Spleen (tissue), 11 donors: ENCODE data around the gene GANAB. TPM values are rescaled to one million over a fixed set of nuclear protein-coding genes. Genes with fewer than 3 reads are reported as not detected.
"Not testable (repeated sequence)": the region's sequence is repeated elsewhere in the genome, so short reads cannot be mapped to it uniquely, and the experiment has no call there.

Experiments
- DNase-seq: peaks from one replicate; pipeline ENCODE4 v3.0.0-alpha.2; 2020
- H3K27ac ChIP-seq, 8 donors: fragments of 200-600 bp; sonication (generic) in 7 of 8; 1 replicate in 4 of 8; 2 replicates in 4 of 8; pipeline versions ENCODE4 v1.5.0 to v1.8.0; 2016 to 2021; ENCODE audit warnings: inconsistent platforms in 4 of 8, mild to moderate bottlenecking in 4 of 8, moderate library complexity in 1 of 8
- H3K27me3 ChIP-seq, 7 donors: fragments of 200-600 bp; sonication (generic) in 6 of 7; replicated peaks in 1 of 7; 1 replicate in 4 of 7; 2 replicates in 3 of 7; pipeline versions ENCODE4 v1.5.0 to v1.8.0; 2016 to 2021; ENCODE audit warnings: inconsistent platforms in 3 of 7, mild to moderate bottlenecking in 1 of 7
- H3K36me3 ChIP-seq, 6 donors: fragments of 200-600 bp; sonication (generic) in 5 of 6; 1 replicate in 4 of 6; 2 replicates in 2 of 6; pipeline versions ENCODE4 v1.5.0 to v1.8.0; 2016 to 2021; ENCODE audit warnings: inconsistent platforms in 2 of 6
- H3K4me1 ChIP-seq, 6 donors: fragments of 200-600 bp; sonication (generic) in 5 of 6; 1 replicate in 3 of 6; 2 replicates in 3 of 6; pipeline versions ENCODE4 v1.5.0 to v1.8.0; 2016 to 2021; ENCODE audit warnings: inconsistent platforms in 3 of 6
- H3K4me3 ChIP-seq, 8 donors: fragments of 200-600 bp; sonication (generic) in 7 of 8; 1 replicate in 4 of 8; 2 replicates in 4 of 8; pipeline versions ENCODE4 v1.5.0 to v1.8.0; 2016 to 2021; ENCODE audit warnings: inconsistent platforms in 4 of 8, mild to moderate bottlenecking in 4 of 8, moderate library complexity in 2 of 8
- H3K9me3 ChIP-seq, 8 donors: fragments of 200-600 bp; sonication (generic) in 7 of 8; 1 replicate in 4 of 8; 2 replicates in 4 of 8; pipeline versions ENCODE4 v1.5.0 to v1.8.0; 2016 to 2021; ENCODE audit warnings: inconsistent platforms in 4 of 8
- POLR2A ChIP-seq, 3 donors: fragments of 450-650 bp; IDR thresholded peaks; one replicate each; pipeline ENCODE4 v1.5.1; 2017; ENCODE audit warnings: antibody characterized with exemption in 3 of 3, mild to moderate bottlenecking in 1 of 3
- POLR2AphosphoS5 ChIP-seq, 3 donors: sonication (generic); formaldehyde crosslinking; IDR thresholded peaks; one replicate each; pipeline ENCODE4 v1.5.1; 2017; ENCODE audit warnings: antibody characterized with exemption in 3 of 3
- WGBS, 5 donors: extraction: QIAGEN DNeasy Blood & Tissue Kit in 3 of 5; methylation state at CpG; one replicate each; pipeline versions ENCODE4 v1.1.5 to v1.1.7; 2013 to 2018; 5-methylcytosine and 5-hydroxymethylcytosine counted together
- intact Hi-C: fragments of 100-400 bp; cut with DNase I; formaldehyde crosslinking; loops from one replicate; pipeline ENCODE4 v1.15.0; 2023; ENCODE audit warnings: low total_unique reads
- polyA plus RNA-seq, 3 donors: library from polyadenylated mRNA; stranded (reverse); fragments of 200-250 nt; gene quantifications; one replicate each; pipeline ENCODE4 v1.2.1, GENCODE V29; 2013
- total RNA-seq, 7 donors: library from RNA; depleted of rRNA in 3 of 7; stranded (reverse); fragments of >200 nt in 3 of 7; fragmentation: NEBNext Ultra II Directional in 4 of 7; extraction: Animal tissue kit (Norgen Biotek cat#: 25700) in 4 of 7; gene quantifications; one replicate each; pipeline versions ENCODE4 v1.1.0 to v1.2.1, GENCODE V29; 2016 to 2021
- TF ChIP-seq, protein P1 (sequence below), 11 experiments: fragments of 200-600 bp in 7 of 11; fragments of 450-650 bp in 4 of 11; sonication (generic) in 4 of 11; IDR thresholded peaks in 8 of 11; conservative IDR thresholded peaks in 3 of 11; 1 replicate in 7 of 11; 2 replicates in 4 of 11; pipeline versions ENCODE4 v1.4.0 to v1.8.0; 2016 to 2021; ENCODE audit warnings: antibody characterized with exemption in 11 of 11, inconsistent platforms in 4 of 11, mild to moderate bottlenecking in 1 of 11
- donor health status: healthy with polysubstance abuse.
- donor health status: DM: no; HTN: no; CAD: no; lungs with moderate emphysema.
- donor health status: DM: no; HTN: no; CAD: no.
- donor health status: Bipolar disorder and iron deficiency.
- donor health status: healthy.
- donor health status: DM: no; HTN: no; CAD: no.
- donor health status: DM: yes; HTN: yes; CAD: no.

GANAB gene
- total and polyA plus RNA-seq, 10 donors: 49.0 to 245 (median 136) TPM

DNA sequence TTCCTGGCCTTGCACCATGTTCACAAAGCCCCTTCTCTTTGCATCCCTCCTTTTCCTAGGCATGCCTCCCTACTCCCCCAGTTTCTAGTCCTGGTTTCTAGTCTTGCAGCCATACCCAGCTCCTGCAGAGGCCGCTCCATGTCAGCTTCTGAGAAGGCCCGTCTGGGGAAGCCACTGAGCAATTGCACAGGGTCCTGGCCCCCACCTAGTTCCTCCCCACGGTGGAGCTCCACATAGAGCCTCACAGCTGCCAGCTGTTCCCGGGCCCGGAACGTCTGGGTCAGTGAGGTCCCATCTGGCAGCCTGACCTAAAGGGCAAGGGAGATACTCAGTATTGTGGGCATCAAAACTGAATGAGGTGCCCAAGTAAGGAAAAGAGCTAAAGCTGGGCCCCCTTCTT, 30.3 kb upstream of the GANAB start:
- TF ChIP-seq POLR2AphosphoS5 (IDR thresholded peaks at IDR 0.05): no peak
- TF ChIP-seq, protein P1, sequence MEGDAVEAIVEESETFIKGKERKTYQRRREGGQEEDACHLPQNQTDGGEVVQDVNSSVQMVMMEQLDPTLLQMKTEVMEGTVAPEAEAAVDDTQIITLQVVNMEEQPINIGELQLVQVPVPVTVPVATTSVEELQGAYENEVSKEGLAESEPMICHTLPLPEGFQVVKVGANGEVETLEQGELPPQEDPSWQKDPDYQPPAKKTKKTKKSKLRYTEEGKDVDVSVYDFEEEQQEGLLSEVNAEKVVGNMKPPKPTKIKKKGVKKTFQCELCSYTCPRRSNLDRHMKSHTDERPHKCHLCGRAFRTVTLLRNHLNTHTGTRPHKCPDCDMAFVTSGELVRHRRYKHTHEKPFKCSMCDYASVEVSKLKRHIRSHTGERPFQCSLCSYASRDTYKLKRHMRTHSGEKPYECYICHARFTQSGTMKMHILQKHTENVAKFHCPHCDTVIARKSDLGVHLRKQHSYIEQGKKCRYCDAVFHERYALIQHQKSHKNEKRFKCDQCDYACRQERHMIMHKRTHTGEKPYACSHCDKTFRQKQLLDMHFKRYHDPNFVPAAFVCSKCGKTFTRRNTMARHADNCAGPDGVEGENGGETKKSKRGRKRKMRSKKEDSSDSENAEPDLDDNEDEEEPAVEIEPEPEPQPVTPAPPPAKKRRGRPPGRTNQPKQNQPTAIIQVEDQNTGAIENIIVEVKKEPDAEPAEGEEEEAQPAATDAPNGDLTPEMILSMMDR (IDR thresholded peaks at IDR 0.05 in 8 of 11, conservative IDR thresholded peaks at IDR 0.05 in 3 of 11): no peak
- no peak for TF ChIP-seq POLR2A (IDR thresholded peaks at IDR 0.05)
- no peaks in the 10 kb centered on the region for H3K27me3 ChIP-seq
- DNase-seq: no peak
- intact Hi-C loops: loop anchor here (10.0 kb wide), 1 partner anchor 82 kb away; the partner anchor contains the start of gene TUT1
- H3K9me3 ChIP-seq: no peaks in the 10 kb centered on the region
- 54 to 75% (median 73%) methylated on average over 6 of the region's 6 CpGs for WGBS, 5 donors
- H3K4me1 ChIP-seq: peaks cover 30 to 88% (median 57%) of the 10 kb centered on the region in 6 donors
- no peak overlapping the region for H3K4me3 ChIP-seq
- peak overlapping the region in 1 of 8 donors; percentile 8 for H3K27ac ChIP-seq
- peaks cover 0 to 56% (median 39%) of the 10 kb centered on the region in 6 donors for H3K36me3 ChIP-seq

DNA sequence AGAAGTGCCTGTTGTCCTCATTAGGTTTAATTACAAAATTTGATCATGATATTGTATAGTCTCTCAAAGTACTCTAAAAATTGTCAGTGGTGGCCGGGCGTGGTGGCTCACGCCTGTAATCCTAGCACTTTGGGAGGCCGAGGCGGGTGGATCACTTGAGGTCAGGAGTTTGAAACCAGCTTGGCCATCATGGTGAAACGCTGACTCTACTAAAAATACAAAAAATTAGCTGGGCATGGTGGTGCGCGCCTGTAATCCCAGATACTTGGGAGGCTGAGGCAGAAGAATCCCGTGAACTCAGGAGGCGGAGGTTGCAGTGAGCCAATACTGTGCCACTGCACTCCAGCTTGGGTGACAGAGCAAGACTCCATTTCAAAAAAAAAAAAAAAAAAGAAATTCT, 29.0 kb upstream of the GANAB start:
- not testable (repeated sequence) for H3K27ac ChIP-seq, H3K4me3 ChIP-seq, DNase-seq, H3K9me3 ChIP-seq, H3K27me3 ChIP-seq
- H3K4me1 ChIP-seq: peaks cover 35 to 89% (median 64%) of the 10 kb centered on the region in 6 donors
- WGBS, 5 donors: 91 to 98% (median 94%) methylated on average over 10 of the region's 10 CpGs
- intact Hi-C loops: loop anchor here (10.0 kb wide), 1 partner anchor 81 kb away; the partner anchor contains the start of gene TUT1
- peaks cover 0 to 56% (median 39%) of the 10 kb centered on the region in 6 donors for H3K36me3 ChIP-seq

DNA sequence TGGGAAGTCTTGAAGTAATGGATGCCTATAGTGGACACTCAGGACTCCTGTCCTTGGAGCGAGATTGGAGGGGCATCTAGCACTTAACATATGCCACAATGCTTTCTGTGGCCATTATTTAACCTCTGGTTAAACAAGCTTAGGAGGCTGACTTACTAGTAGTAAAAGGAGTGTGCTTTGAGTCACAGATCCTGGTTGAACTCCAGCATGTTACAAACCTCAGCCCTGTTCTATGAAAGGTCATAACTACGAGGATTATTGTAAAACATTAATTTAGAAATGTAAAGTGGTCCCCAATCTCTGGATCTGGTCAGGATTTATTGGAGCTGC, 26.7 kb upstream of the GANAB start:
- TF ChIP-seq, protein P1 (IDR thresholded peaks at IDR 0.05 in 8 of 11, conservative IDR thresholded peaks at IDR 0.05 in 3 of 11): no peak
- TF ChIP-seq POLR2AphosphoS5 (IDR thresholded peaks at IDR 0.05) (no peak), POLR2A (IDR thresholded peaks at IDR 0.05) (no peak)
- intact Hi-C loops: loop anchor here (10.0 kb wide), 1 partner anchor 78 kb away; the partner anchor contains the start of gene TUT1
- no peak for DNase-seq
- peaks cover 25 to 91% (median 67%) of the 10 kb centered on the region in 6 donors for H3K4me1 ChIP-seq
- H3K27ac ChIP-seq: peak overlapping the region in 4 of 8 donors; percentile 92 to 96 (median 94)
- no peaks in the 10 kb centered on the region for H3K9me3 ChIP-seq
- H3K36me3 ChIP-seq: peaks cover 0 to 56% (median 39%) of the 10 kb centered on the region in 6 donors
- H3K27me3 ChIP-seq: no peaks in the 10 kb centered on the region
- H3K4me3 ChIP-seq: peak overlapping the region in 3 of 8 donors; percentile 94 to 96 (median 95)
- 85 to 92% (median 87%) methylated on average over 2 of the region's 2 CpGs for WGBS, 5 donors

DNA sequence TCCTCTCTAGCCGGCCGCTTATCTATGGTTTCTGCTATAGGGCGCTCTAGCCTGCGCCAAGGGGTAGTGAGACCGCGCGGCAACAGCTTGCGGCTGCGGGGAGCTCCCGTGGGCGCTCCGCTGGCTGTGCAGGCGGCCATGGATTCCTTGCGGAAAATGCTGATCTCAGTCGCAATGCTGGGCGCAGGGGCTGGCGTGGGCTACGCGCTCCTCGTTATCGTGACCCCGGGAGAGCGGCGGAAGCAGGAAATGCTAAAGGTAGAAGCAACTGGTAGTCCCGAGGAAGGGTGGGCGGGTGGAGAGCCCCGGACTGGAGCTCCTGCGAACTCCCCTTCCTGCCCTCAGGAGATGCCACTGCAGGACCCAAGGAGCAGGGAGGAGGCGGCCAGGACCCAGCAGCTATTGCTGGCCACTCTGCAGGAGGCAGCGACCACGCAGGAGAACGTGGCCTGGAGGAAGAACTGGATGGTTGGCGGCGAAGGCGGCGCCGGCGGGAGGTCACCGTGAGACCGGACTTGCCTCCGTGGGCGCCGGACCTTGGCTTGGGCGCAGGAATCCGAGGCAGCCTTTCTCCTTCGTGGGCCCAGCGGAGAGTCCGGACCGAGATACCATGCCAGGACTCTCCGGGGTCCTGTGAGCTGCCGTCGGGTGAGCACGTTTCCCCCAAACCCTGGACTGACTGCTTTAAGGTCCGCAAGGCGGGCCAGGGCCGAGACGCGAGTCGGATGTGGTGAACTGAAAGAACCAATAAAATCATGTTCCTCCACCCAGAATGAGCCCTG, 25.4 kb upstream of the GANAB start, which contains the start of the genes LBHD1 and UQCC3:
Gene LBHD1, minus strand, starts transcription at position 660 of the 782 bp plus-strand sequence. CDS start 2,236 bp downstream, outside the sequence.
Gene UQCC3, plus strand, starts transcription at position 66 of the 782 bp plus-strand sequence. Its CDS starts 73 bp downstream, at position 139.
- TF ChIP-seq POLR2A (IDR thresholded peaks at IDR 0.05) (peak in 1 of 3 donors; percentile 65), POLR2AphosphoS5 (IDR thresholded peaks at IDR 0.05) (peak; percentile 76 to 88 (median 86))
- TF ChIP-seq, protein P1 (IDR thresholded peaks at IDR 0.05 in 8 of 11, conservative IDR thresholded peaks at IDR 0.05 in 3 of 11): peak in 1 of 11 experiments; percentile 3
- DNase-seq: peak; percentile 92
- H3K9me3 ChIP-seq: no peaks in the 10 kb centered on the region
- H3K4me1 ChIP-seq: peaks cover 25 to 91% (median 68%) of the 10 kb centered on the region in 6 donors
- peak within 1 kb of the TSS; percentile 76 to 96 (median 93) for H3K4me3 ChIP-seq
- intact Hi-C loops: loop anchor here (10.0 kb wide), 1 partner anchor 77 kb away; the partner anchor contains the start of gene TUT1
- peaks cover 0 to 54% (median 28%) of the 10 kb centered on the region in 6 donors for H3K36me3 ChIP-seq
- H3K27me3 ChIP-seq: no peaks in the 10 kb centered on the region
- H3K27ac ChIP-seq: peak within 1 kb of the TSS; percentile 86 to 96 (median 94)
- 0 to 1% (median 0%) methylated on average over 32 to 59 of the region's 59 CpGs for WGBS, 5 donors
